Gastroesophageal sphincter (tissue), 4 donors: ENCODE results near the gene GMPR. TPM values are rescaled to one million over a fixed set of nuclear protein-coding genes. Genes with fewer than 3 reads are reported as not detected.

Source experiments
- ATAC-seq: fragments of 150-250 bp; one replicate; pipeline ENCODE4 v1.9.1; 2016; ENCODE audit warnings: mild to moderate bottlenecking, moderate library complexity
- H3K27ac ChIP-seq, 4 donors: fragments of 200-600 bp; sonication (generic) in 3 of 4; 1 replicate in 3 of 4; 2 replicates in 1 of 4; pipeline ENCODE4 v1.5.1; 2016 to 2019
- H3K27me3 ChIP-seq: fragments of 200-600 bp; sonication (generic); one replicate; pipeline ENCODE4 v1.5.1; 2019
- H3K36me3 ChIP-seq, 2 donors: fragments of 200-600 bp; sonication (generic); one replicate each; pipeline ENCODE4 v1.5.1; 2019; ENCODE audit warnings: control low read depth in 1 of 2
- H3K4me1 ChIP-seq, 3 donors: fragments of 200-600 bp; sonication (generic); 1 replicate in 2 of 3; 2 replicates in 1 of 3; pipeline ENCODE4 v1.5.1; 2016 to 2019; ENCODE audit warnings: control low read depth in 2 of 3
- H3K4me3 ChIP-seq, 2 donors: fragments of 200-600 bp; sonication (generic); one replicate each; pipeline ENCODE4 v1.5.1; 2019; ENCODE audit warnings: mild to moderate bottlenecking in 1 of 2, moderate library complexity in 1 of 2
- H3K9me3 ChIP-seq, 3 donors: fragments of 200-600 bp; sonication (generic); one replicate each; pipeline ENCODE4 v1.5.1; 2017 to 2019; ENCODE audit warnings: control low read depth in 2 of 3
- EP300 ChIP-seq: sonication (generic); formaldehyde crosslinking; IDR thresholded peaks from one replicate; pipeline ENCODE4 v1.6.1; 2017; ENCODE audit warnings: antibody characterized with exemption, mild to moderate bottlenecking
- POLR2A ChIP-seq, 2 donors: fragments of 450-650 bp; IDR thresholded peaks; one replicate each; pipeline ENCODE4 v1.6.1; 2017; ENCODE audit warnings: antibody characterized with exemption in 2 of 2, mild to moderate bottlenecking in 2 of 2, moderate library complexity in 1 of 2
- POLR2AphosphoS5 ChIP-seq: sonication (generic); formaldehyde crosslinking; IDR thresholded peaks from one replicate; pipeline ENCODE4 v1.6.1; 2017; ENCODE audit warnings: antibody characterized with exemption
- WGBS, 2 donors: methylation state at CpG; one replicate each; pipeline ENCODE4 v1.1.5; 2018; ENCODE audit warnings: low coverage in 1 of 2; 5-methylcytosine and 5-hydroxymethylcytosine counted together
- total RNA-seq, 4 donors: library from RNA; depleted of rRNA; stranded (reverse); fragments of >200 nt; gene quantifications; one replicate each; pipeline ENCODE4 v1.1.0, GENCODE V29; 2016
- TF ChIP-seq, protein P1 (sequence below), 4 experiments: fragments of 200-600 bp in 2 of 4; fragments of 450-650 bp in 2 of 4; sonication (generic) in 1 of 4; IDR thresholded peaks; one replicate each; pipeline ENCODE4 v1.5.1; 2017 to 2019; ENCODE audit warnings: antibody characterized with exemption in 4 of 4, mild to moderate bottlenecking in 2 of 4, moderate library complexity in 2 of 4

The GMPR gene
- total RNA-seq, 4 donors from 2014 or later = 18.2 to 71.5 (median 45.6) TPM

DNA sequence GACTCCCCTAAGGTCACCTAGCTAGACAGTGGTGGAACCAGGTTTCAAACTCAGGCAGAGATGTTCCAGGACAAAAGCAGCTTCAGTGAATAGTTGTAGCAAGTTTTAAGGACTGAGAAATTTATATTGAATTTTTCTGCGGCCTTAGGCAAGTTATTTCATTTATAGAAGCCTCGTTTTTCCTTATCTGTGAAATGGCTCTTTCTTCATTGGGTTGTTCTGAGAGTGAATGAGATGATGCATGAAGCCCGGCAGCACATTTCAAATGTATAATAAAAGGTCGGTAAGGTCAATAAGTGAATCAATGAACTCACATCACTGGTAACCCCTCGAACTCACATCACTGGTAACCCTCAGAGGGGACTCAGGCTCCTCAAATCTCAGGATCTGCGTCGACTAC lies 1.1 kb upstream of the GMPR start:
- TF ChIP-seq POLR2AphosphoS5 (no peak), EP300 (no peak), POLR2A (IDR thresholded peaks at IDR 0.05) (no peak)
- TF ChIP-seq, protein P1, sequence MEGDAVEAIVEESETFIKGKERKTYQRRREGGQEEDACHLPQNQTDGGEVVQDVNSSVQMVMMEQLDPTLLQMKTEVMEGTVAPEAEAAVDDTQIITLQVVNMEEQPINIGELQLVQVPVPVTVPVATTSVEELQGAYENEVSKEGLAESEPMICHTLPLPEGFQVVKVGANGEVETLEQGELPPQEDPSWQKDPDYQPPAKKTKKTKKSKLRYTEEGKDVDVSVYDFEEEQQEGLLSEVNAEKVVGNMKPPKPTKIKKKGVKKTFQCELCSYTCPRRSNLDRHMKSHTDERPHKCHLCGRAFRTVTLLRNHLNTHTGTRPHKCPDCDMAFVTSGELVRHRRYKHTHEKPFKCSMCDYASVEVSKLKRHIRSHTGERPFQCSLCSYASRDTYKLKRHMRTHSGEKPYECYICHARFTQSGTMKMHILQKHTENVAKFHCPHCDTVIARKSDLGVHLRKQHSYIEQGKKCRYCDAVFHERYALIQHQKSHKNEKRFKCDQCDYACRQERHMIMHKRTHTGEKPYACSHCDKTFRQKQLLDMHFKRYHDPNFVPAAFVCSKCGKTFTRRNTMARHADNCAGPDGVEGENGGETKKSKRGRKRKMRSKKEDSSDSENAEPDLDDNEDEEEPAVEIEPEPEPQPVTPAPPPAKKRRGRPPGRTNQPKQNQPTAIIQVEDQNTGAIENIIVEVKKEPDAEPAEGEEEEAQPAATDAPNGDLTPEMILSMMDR (IDR thresholded peaks at IDR 0.05) = no peak
- peaks cover 0 to 58% (median 16%) of the 10 kb centered on the region in 3 donors for H3K4me1 ChIP-seq

DNA sequence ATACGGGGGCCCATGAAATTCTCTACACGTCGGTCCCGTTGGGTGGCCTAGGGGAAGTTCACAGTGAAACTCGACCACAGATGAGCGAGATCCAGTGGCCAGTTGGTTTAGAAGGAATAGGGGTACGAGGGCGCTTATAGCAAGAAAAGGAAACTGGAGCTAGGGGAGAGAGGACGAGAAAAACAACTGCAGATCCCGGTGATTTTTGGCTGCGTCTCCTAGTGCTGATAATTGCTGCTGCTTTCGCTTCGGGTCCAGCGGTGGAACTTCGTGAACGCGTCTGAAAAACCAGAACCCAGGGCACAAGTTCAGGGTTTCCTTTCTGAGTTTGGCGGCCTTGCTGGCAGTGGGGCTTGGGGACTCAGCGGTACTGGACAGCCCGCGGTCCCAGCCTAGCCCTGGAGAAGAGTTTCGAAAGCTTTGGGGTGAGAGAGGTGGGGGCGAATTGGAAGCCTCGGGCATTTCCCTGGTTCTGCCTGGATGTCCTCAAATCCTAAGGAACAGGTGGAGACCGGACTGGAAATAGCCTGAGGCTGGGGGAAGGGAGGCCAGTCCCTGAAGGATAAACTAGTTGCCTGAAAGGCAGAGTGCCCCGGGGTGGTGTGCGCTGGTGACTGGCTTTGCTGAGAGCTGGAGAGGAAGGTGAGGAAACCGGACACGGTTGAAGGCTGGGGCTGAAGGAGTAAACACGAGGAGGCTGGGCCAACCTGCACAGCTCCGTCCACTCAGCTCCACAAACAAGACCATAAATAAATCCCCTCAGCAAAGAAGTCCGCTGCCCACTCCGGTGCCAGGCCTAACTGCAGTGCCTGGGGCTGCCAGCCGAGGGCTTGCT lies 793 bp downstream of the GMPR start:
- WGBS, 2 donors = 6 to 23% methylated on average over 7 to 21 of the region's 34 CpGs
- no peaks in the 10 kb centered on the region for H3K9me3 ChIP-seq
- H3K27ac ChIP-seq = peak overlapping the region; percentile 62 to 89 (median 80)
- H3K27me3 ChIP-seq = no peaks in the 10 kb centered on the region
- TF ChIP-seq EP300 (no peak), POLR2A (IDR thresholded peaks at IDR 0.05) (peak; percentile 34 to 36), POLR2AphosphoS5 (peak; percentile 68)
- TF ChIP-seq, protein P1 (IDR thresholded peaks at IDR 0.05) = peak in 3 of 4 experiments; percentile 59 to 63 (median 60)
- peaks cover 4 to 78% (median 21%) of the 10 kb centered on the region in 3 donors for H3K4me1 ChIP-seq
- no peaks in the 10 kb centered on the region for H3K36me3 ChIP-seq
- ATAC-seq = peak; percentile 61
- peak overlapping the region; percentile 76 to 82 for H3K4me3 ChIP-seq

More for the DNA sequence above, 1.1 kb upstream of the GMPR start:
- Histone ChIP-seq H3K36me3 (no peaks in the 10 kb centered on the region), H3K27ac (peak overlapping the region in 3 of 4 donors; percentile 73 to 89 (median 87)), H3K9me3 (no peaks in the 10 kb centered on the region), H3K27me3 (no peaks in the 10 kb centered on the region), H3K4me3 (no peak overlapping the region)
- WGBS, 2 donors = 89 to 97% methylated on average over 7 of the region's 7 CpGs
- ATAC-seq = no peak

DNA sequence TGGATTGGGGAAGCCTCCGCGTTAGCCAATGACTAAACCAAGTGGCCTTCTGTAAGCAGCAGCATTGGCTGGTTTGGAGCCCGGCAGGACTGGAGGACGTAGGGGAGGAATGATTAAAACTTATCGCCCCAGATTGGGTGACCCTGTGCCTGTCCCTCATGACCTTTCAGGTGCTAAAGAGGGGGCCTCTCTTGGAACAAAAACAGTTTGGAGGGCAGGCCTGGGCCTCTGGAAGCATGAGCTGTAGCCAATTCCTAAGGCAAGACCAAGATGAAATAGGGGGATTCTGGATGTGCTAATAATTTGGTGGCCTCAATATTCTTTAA lies 1.4 kb downstream of the GMPR start:
- peak; percentile 68 for ATAC-seq
- Histone ChIP-seq H3K36me3 (no peaks in the 10 kb centered on the region), H3K27me3 (no peaks in the 10 kb centered on the region), H3K27ac (peak overlapping the region in 3 of 4 donors; percentile 73 to 89 (median 87)), H3K9me3 (no peaks in the 10 kb centered on the region), H3K4me3 (peak overlapping the region; percentile 76 to 82), H3K4me1 (peaks cover 4 to 84% (median 25%) of the 10 kb centered on the region in 3 donors)
- TF ChIP-seq POLR2A (IDR thresholded peaks at IDR 0.05) (peak in 1 of 2 donors; percentile 1), EP300 (no peak)
- TF ChIP-seq, protein P1 (IDR thresholded peaks at IDR 0.05) = no peak
- 59% methylated on average over 3 of the region's 5 CpGs; no CpG with 5 or more reads in 1 of the 2 donors for WGBS, 2 donors

DNA sequence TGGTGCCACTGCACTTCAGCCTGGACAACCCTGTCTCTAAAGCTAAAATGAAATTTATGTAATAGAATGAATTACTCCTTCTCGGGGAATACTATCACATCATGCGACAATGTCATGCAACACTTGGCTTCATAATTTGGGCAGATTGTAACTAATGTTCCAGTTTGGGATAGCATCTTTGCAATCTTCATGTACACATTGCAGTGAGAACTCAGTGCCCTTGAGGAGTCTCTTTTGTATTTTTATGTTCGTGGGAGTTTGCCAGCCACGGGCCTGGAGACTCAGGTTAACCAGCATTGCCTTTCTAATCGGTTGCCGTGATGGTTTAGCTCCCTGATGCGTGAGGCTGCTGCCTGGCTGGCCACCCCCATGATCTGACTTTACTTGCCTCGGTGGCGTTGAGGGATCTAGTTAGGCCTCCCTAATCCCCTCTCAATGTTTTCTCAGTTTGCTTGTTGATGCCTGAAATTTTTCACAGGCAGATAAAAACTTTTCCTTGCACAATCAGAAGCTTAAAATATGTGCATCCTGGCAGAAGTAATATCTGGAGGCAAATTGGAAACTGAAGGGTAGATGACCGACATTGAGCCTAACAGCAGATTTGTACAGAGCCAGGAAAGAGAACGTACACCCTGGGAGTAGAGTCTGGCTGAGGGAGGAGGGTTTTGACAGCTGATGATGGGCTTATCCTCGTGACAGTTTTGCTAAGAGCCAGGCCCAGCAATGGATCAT lies 2.4 kb downstream of the GMPR start:
- no peak for TF ChIP-seq POLR2A (IDR thresholded peaks at IDR 0.05)
- no peak for TF ChIP-seq EP300
- TF ChIP-seq, protein P1 (IDR thresholded peaks at IDR 0.05) = no peak
- Histone ChIP-seq H3K9me3 (no peaks in the 10 kb centered on the region), H3K4me3 (peak overlapping the region in 1 of 2 donors; percentile 82), H3K4me1 (peaks cover 4 to 90% (median 28%) of the 10 kb centered on the region in 3 donors), H3K27ac (peak overlapping the region in 2 of 4 donors; percentile 87 to 89), H3K27me3 (no peaks in the 10 kb centered on the region), H3K36me3 (peaks cover 0 to 2% of the 10 kb centered on the region in 2 donors)
- no peak for ATAC-seq
- WGBS, 2 donors = 88 to 90% methylated on average over 9 of the region's 12 CpGs
